CD14-positive monocyte (primary cell): ENCODE results near the gene UBE2E3. TPM values are rescaled to one million over a fixed set of nuclear protein-coding genes. Genes with fewer than 3 reads are reported as not detected.

Source experiments
- DNase-seq, 3 donors: peaks; one replicate each; pipeline ENCODE4 v3.0.0-alpha.2; 2011 to 2022
- H2AFZ ChIP-seq: 2 replicates; pipeline ENCODE4 v1.6.0; 2012; ENCODE audit warnings: mild to moderate bottlenecking, low read depth, low read length, inconsistent platforms; ENCODE audit not compliant: insufficient read depth, poor library complexity, severe bottlenecking
- H3K27ac ChIP-seq, 2 donors: 1 replicate in 1 of 2; 2 replicates in 1 of 2; pipeline ENCODE4 v1.5.1; 2012 to 2013; ENCODE audit warnings: low read length in 2 of 2, control low read depth in 1 of 2, inconsistent platforms in 1 of 2, low read depth in 1 of 2, mild to moderate bottlenecking in 1 of 2
- H3K27me3 ChIP-seq, 2 donors: one replicate each; pipeline versions ENCODE4 v1.6.0 to v1.6.1; 2011 to 2013; ENCODE audit warnings: low read length in 2 of 2; ENCODE audit not compliant: control insufficient read depth in 2 of 2, insufficient read depth in 2 of 2
- H3K36me3 ChIP-seq, 2 donors: replicated peaks in 1 of 2; 1 replicate in 1 of 2; 2 replicates in 1 of 2; pipeline versions ENCODE4 v1.5.1 to v1.6.1; 2012 to 2013; ENCODE audit warnings: low read length in 2 of 2, control low read depth in 1 of 2, inconsistent platforms in 1 of 2, mild to moderate bottlenecking in 1 of 2; ENCODE audit not compliant: insufficient read depth in 2 of 2, control insufficient read depth in 1 of 2
- H3K4me1 ChIP-seq, 2 donors: 1 replicate in 1 of 2; 2 replicates in 1 of 2; pipeline versions ENCODE4 v1.5.1 to v1.6.1; 2012 to 2013; ENCODE audit warnings: low read length in 2 of 2, control low read depth in 1 of 2, inconsistent platforms in 1 of 2, mild to moderate bottlenecking in 1 of 2, moderate library complexity in 1 of 2; ENCODE audit not compliant: insufficient read depth in 2 of 2, control insufficient read depth in 1 of 2
- H3K4me2 ChIP-seq: replicated peaks from 2 replicates; pipeline ENCODE3; 2012; ENCODE audit warnings: low read length, moderate library complexity, mild to moderate bottlenecking; ENCODE audit not compliant: poor library complexity, severe bottlenecking; ENCODE audit errors: extremely low read depth
- H3K4me3 ChIP-seq, 3 experiments: fragments of 200-600 bp in 1 of 3; sonication (generic) in 1 of 3; replicated peaks in 1 of 3; 1 replicate in 2 of 3; 2 replicates in 1 of 3; pipeline ENCODE4 v1.5.1; 2011 to 2013; ENCODE audit warnings: low read length in 3 of 3, mild to moderate bottlenecking in 3 of 3, control low read depth in 2 of 3, low read depth in 2 of 3, inconsistent platforms in 1 of 3, moderate library complexity in 1 of 3
- H3K79me2 ChIP-seq: 2 replicates; pipeline ENCODE4 v1.6.0; 2012; ENCODE audit warnings: mild to moderate bottlenecking, control low read depth, inconsistent platforms, low read length, moderate library complexity; ENCODE audit not compliant: insufficient read depth
- H3K9ac ChIP-seq: 2 replicates; pipeline ENCODE4 v1.6.0; 2017; ENCODE audit warnings: low read length, mild to moderate bottlenecking; ENCODE audit not compliant: insufficient read depth, poor library complexity, severe bottlenecking
- H3K9me3 ChIP-seq, 2 donors: replicated peaks in 1 of 2; 1 replicate in 1 of 2; 2 replicates in 1 of 2; pipeline versions ENCODE4 v1.5.1 to v1.6.1; 2012 to 2013; ENCODE audit warnings: low read length in 2 of 2, control low read depth in 1 of 2; ENCODE audit not compliant: control insufficient read depth in 1 of 2, insufficient read depth in 1 of 2
- H4K20me1 ChIP-seq: 2 replicates; pipeline ENCODE4 v1.6.0; 2012; ENCODE audit warnings: mild to moderate bottlenecking, low read length, control low read depth, moderate library complexity; ENCODE audit not compliant: insufficient read depth
- H3K27ac Mint-ChIP-seq, 7 donors: one replicate each; pipeline ENCODE4 v1.8.0; 2020; ENCODE audit warnings: mild to moderate bottlenecking in 7 of 7, mixed read lengths in 7 of 7, moderate library complexity in 6 of 7, inconsistent platforms in 2 of 7
- H3K27me3 Mint-ChIP-seq, 3 donors: one replicate each; pipeline ENCODE4 v1.8.0; 2021 to 2022; ENCODE audit warnings: low read depth in 3 of 3, mild to moderate bottlenecking in 3 of 3, mixed read lengths in 3 of 3, moderate library complexity in 3 of 3, inconsistent platforms in 1 of 3
- H3K36me3 Mint-ChIP-seq, 2 donors: one replicate each; pipeline ENCODE4 v1.8.0; 2020; ENCODE audit warnings: mixed read lengths in 2 of 2, inconsistent platforms in 1 of 2, mild to moderate bottlenecking in 1 of 2
- H3K4me1 Mint-ChIP-seq: one replicate; pipeline ENCODE4 v1.8.0; 2020; ENCODE audit warnings: mild to moderate bottlenecking, mixed read lengths
- H3K4me3 Mint-ChIP-seq, 2 donors: one replicate each; pipeline ENCODE4 v1.8.0; 2020; ENCODE audit warnings: mild to moderate bottlenecking in 2 of 2, mixed read lengths in 2 of 2, moderate library complexity in 1 of 2
- H3K9me3 Mint-ChIP-seq, 7 donors: one replicate each; pipeline ENCODE4 v1.8.0; 2020 to 2022; ENCODE audit warnings: mixed read lengths in 7 of 7, mild to moderate bottlenecking in 6 of 7, moderate library complexity in 6 of 7, inconsistent platforms in 2 of 7
- CTCF ChIP-seq: fragments of 200-600 bp; IDR thresholded peaks from one replicate; pipeline ENCODE4 v1.8.0; 2022; ENCODE audit warnings: antibody characterized with exemption, mild to moderate bottlenecking
- WGBS: methylation state at CpG from one replicate; pipeline ENCODE4 v1.1.5; 2013; ENCODE audit warnings: missing lambda C conversion rate; ENCODE audit not compliant: insufficient coverage; 5-methylcytosine and 5-hydroxymethylcytosine counted together
- intact Hi-C, 2 donors: fragments of 100-400 bp; cut with micrococcal nuclease; formaldehyde crosslinking; loops; one replicate each; pipeline versions ENCODE4 v1.15.0 to v1.15.1; 2023
- polyA plus RNA-seq, 3 donors: library from polyadenylated mRNA; depleted of rRNA in 1 of 3; unstranded in 2 of 3; stranded (reverse) in 1 of 3; fragments of 300-500 nt in 2 of 3; fragments of >200 nt in 1 of 3; fragmentation: Illumina TruSeq in 2 of 3; gene quantifications; 1 replicate in 2 of 3; 2 replicates in 1 of 3; pipeline ENCODE4 v1.2.3, GENCODE V29; 2012 to 2021

The UBE2E3 gene
- polyA plus RNA-seq, 3 donors, result 45.9 to 67.5 (median 52.1) TPM

- intact Hi-C loops, result no loop called here
- Histone ChIP-seq H3K9ac (no peak overlapping the region), H3K27ac (no peak overlapping the region), H3K36me3 (no peaks in the 10 kb centered on the region), H4K20me1 (no peaks in the 10 kb centered on the region), H3K9me3 (no peaks in the 10 kb centered on the region), H3K4me3 (no peak overlapping the region), H2AFZ (no peak overlapping the region), H3K4me1 (no peaks in the 10 kb centered on the region), H3K27me3 (no peaks in the 10 kb centered on the region), H3K4me2 (no peak overlapping the region), H3K79me2 (no peaks in the 10 kb centered on the region)
- H3K27ac Mint-ChIP-seq, result no peak overlapping the region
- H3K9me3 Mint-ChIP-seq, result peaks cover 0 to 4% (median 0%) of the 10 kb centered on the region in 7 donors
- WGBS, result 100% methylated on average over 1 of the region's 3 CpGs
- no peaks in the 10 kb centered on the region for H3K36me3 Mint-ChIP-seq
- H3K4me1 Mint-ChIP-seq, result no peaks in the 10 kb centered on the region
- TF ChIP-seq CTCF, result no peak
- H3K4me3 Mint-ChIP-seq, result no peak overlapping the region
- DNase-seq, result no peak
- H3K27me3 Mint-ChIP-seq, result no peaks in the 10 kb centered on the region
Observed at GRCh38 chr2:180960982-180961381, 19.4 kb upstream of the UBE2E3 start.

- 92% methylated on average over 2 of the region's 4 CpGs for WGBS
- Histone ChIP-seq H3K4me2 (no peak overlapping the region), H3K36me3 (no peaks in the 10 kb centered on the region), H3K9ac (no peak overlapping the region), H3K4me1 (no peaks in the 10 kb centered on the region), H3K27me3 (no peaks in the 10 kb centered on the region), H3K4me3 (no peak overlapping the region), H3K79me2 (no peaks in the 10 kb centered on the region), H3K27ac (no peak overlapping the region), H4K20me1 (no peaks in the 10 kb centered on the region), H2AFZ (no peak overlapping the region), H3K9me3 (no peaks in the 10 kb centered on the region)
- Mint-ChIP-seq H3K27ac (no peak overlapping the region), H3K4me3 (no peak overlapping the region), H3K9me3 (peaks cover 0 to 4% (median 0%) of the 10 kb centered on the region in 7 donors), H3K36me3 (no peaks in the 10 kb centered on the region), H3K27me3 (peaks cover 0 to 2% (median 0%) of the 10 kb centered on the region in 3 donors), H3K4me1 (no peaks in the 10 kb centered on the region)
- DNase-seq, result no peak
- intact Hi-C loops, result no loop called here
- TF ChIP-seq CTCF, result no peak
Observed at GRCh38 chr2:180962727-180963314, 17.6 kb upstream of the UBE2E3 start.
